ENCODE data around the gene CACNA1C. TPM values are rescaled to one million over a fixed set of nuclear protein-coding genes. Genes with fewer than 3 reads are reported as not detected.

The CACNA1C gene
- total RNA-seq, 1 donor from 2014 or later = 0.02 TPM

DNA sequence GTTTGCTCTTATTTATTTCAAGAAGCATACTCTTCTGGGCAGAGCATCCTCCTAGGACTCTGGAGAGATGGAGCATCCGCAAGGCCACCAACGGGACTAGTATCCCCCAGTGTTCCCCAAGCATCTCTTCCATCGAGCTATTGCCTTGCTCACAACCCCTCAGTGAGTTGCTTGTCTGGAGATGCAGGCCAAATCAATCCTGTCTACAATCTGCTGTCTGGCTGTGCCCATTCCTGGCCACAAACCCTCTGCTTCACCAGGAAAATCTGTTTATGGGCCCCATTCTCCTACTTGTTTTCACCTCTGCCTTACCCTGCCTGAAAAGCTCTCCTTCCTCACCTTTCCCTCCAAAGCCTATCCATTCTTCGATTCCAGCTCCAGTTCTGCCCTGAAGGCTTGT is 219.2 kb downstream of the CACNA1C start:
- Mint-ChIP-seq H3K9me3 (no peaks in the 10 kb centered on the region), H3K4me3 (no peak overlapping the region), H3K27ac (no peak overlapping the region), H3K36me3 (ENCODE audit: low read depth) (no peaks in the 10 kb centered on the region), H3K4me1 (no peaks in the 10 kb centered on the region), H3K27me3 (no peaks in the 10 kb centered on the region)
- ATAC-seq (ENCODE audit: low read depth) (no peak), DNase-seq (no peak)
- TF ChIP-seq, protein P1, sequence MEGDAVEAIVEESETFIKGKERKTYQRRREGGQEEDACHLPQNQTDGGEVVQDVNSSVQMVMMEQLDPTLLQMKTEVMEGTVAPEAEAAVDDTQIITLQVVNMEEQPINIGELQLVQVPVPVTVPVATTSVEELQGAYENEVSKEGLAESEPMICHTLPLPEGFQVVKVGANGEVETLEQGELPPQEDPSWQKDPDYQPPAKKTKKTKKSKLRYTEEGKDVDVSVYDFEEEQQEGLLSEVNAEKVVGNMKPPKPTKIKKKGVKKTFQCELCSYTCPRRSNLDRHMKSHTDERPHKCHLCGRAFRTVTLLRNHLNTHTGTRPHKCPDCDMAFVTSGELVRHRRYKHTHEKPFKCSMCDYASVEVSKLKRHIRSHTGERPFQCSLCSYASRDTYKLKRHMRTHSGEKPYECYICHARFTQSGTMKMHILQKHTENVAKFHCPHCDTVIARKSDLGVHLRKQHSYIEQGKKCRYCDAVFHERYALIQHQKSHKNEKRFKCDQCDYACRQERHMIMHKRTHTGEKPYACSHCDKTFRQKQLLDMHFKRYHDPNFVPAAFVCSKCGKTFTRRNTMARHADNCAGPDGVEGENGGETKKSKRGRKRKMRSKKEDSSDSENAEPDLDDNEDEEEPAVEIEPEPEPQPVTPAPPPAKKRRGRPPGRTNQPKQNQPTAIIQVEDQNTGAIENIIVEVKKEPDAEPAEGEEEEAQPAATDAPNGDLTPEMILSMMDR (IDR thresholded peaks at IDR 0.05) = no peak
- intact Hi-C loops (cut with micrococcal nuclease) = no loop called here
- POLR2A ChIA-PET = no interaction called here
- CTCF ChIA-PET = no interaction called here

DNA sequence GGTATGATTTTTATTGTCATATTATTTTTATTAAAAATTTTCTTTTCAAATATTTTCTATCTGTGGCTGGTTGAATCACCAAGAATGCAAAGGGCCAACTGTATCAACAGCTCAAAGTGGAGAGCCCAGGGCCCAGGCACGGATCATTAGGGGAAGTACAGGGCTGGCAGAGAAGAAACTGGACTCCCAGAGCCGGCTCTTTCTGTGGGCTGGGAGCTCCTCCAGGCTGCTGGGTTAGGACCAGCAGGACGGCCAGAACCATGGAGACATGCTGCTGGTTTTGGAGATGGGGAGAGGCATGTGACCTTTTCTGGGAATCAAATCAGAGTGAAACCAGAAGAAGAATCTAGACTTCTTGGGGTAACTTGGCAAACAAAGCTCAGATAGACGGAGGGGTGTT is 220.5 kb downstream of the CACNA1C start:
- ChIA-PET POLR2A (no interaction called here), CTCF (no interaction called here)
- no peak overlapping the region for H3K27ac Mint-ChIP-seq

GRCh38 chr12:2273751-2274150 is 221.0 kb downstream of the CACNA1C start:
- no peak for DNase-seq
- Mint-ChIP-seq H3K9me3 (no peaks in the 10 kb centered on the region), H3K4me1 (no peaks in the 10 kb centered on the region), H3K27me3 (no peaks in the 10 kb centered on the region), H3K36me3 (ENCODE audit: low read depth) (no peaks in the 10 kb centered on the region), H3K4me3 (no peak overlapping the region), H3K27ac (no peak overlapping the region)
- ATAC-seq (ENCODE audit: low read depth) = no peak
- TF ChIP-seq, protein P1 (IDR thresholded peaks at IDR 0.05) = no peak
- intact Hi-C loops (cut with micrococcal nuclease) = no loop called here
- CTCF ChIA-PET = no interaction called here
- POLR2A ChIA-PET = no interaction called here

More for the DNA sequence above, 220.5 kb downstream of the CACNA1C start:
- no peaks in the 10 kb centered on the region for H3K4me1 Mint-ChIP-seq
- intact Hi-C loops (cut with micrococcal nuclease) = no loop called here
- no peaks in the 10 kb centered on the region for H3K27me3 Mint-ChIP-seq
- no peak for ATAC-seq (ENCODE audit: low read depth)
- H3K36me3 Mint-ChIP-seq (ENCODE audit: low read depth) = no peaks in the 10 kb centered on the region
- TF ChIP-seq, protein P1 (IDR thresholded peaks at IDR 0.05) = no peak
- no peaks in the 10 kb centered on the region for H3K9me3 Mint-ChIP-seq
- no peak for DNase-seq
- no peak overlapping the region for H3K4me3 Mint-ChIP-seq

DNA sequence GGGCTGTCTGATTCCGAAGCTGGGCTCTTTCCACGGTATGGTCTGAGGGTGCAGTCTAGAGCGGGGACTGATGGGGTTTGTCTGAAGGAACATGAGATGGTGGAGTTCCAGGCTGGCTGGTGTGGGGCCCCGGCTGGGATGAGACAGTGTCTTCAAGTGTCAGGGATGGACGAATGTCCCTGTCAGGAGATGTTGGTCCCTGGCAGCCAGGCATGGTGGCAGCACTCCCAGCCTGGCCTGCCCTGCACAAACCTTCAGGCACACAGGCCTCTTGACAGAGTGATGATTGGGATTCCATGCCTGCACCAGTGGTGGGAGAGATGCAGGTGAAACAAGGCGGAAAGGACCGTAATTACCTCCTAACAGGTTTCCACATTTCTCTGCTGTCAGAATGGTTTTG is 221.9 kb downstream of the CACNA1C start:
- intact Hi-C loops (cut with micrococcal nuclease) = no loop called here
- ATAC-seq (ENCODE audit: low read depth) (no peak), DNase-seq (no peak)
- Mint-ChIP-seq H3K27me3 (no peaks in the 10 kb centered on the region), H3K4me3 (no peak overlapping the region), H3K27ac (no peak overlapping the region), H3K4me1 (no peaks in the 10 kb centered on the region), H3K9me3 (no peaks in the 10 kb centered on the region), H3K36me3 (ENCODE audit: low read depth) (no peaks in the 10 kb centered on the region)
- POLR2A ChIA-PET = no interaction called here
- TF ChIP-seq, protein P1 (IDR thresholded peaks at IDR 0.05) = no peak
- CTCF ChIA-PET = no interaction called here

DNA sequence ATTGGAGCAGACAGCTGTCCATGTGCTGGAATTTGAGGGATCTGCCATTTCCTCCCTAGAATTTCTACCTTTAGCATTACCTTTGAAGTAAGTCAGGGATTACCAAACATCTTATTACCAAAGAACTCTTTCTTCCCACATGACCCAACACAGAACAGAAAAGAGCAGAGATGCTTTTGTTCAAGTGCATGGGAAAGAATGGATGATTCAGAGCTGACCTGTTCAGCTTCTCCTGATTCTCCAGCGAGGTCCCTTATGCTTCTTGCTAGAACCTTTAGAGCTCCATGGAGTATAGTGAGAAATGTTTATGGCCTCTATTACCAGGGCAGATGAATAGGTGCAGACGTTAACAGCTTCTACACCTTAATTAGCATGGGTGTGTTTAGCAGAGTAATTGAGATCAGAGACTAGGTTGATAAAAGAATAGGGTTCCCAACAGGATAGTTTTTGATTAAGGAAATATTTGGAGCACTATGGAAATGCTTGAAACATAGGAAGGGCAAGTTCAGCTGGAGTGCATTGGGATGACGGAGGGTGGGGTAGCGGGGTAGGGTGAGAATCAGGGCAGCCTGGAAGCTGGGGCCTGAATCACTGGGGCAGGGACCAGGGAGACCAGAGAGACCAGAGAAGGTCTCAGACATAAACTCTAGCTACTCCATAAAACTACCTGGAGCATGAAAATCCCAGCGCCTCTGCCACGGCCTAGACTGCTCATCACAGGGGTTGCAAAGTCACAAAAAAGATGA is 223.7 kb downstream of the CACNA1C start:
- DNase-seq = no peak
- Mint-ChIP-seq H3K27ac (no peak overlapping the region), H3K4me3 (no peak overlapping the region), H3K4me1 (no peaks in the 10 kb centered on the region), H3K9me3 (peaks cover 4% of the 10 kb centered on the region), H3K27me3 (no peaks in the 10 kb centered on the region), H3K36me3 (ENCODE audit: low read depth) (no peaks in the 10 kb centered on the region)
- CTCF ChIA-PET = no interaction called here
- POLR2A ChIA-PET = no interaction called here
- TF ChIP-seq, protein P1 (IDR thresholded peaks at IDR 0.05) = no peak
- intact Hi-C loops (cut with micrococcal nuclease) = no loop called here
- ATAC-seq (ENCODE audit: low read depth) = no peak

Measured in activated B cell treated with CpG ODN at 0.5 μM for 24 hours (primary cell).